A673 (cell line): ENCODE results near the gene MNAT1.

Experiments
- EZH2 ChIP-seq: fragments of 200-600 bp; sonication (generic); IDR thresholded peaks from 2 replicates; pipeline ENCODE4 v1.6.1; 2017; ENCODE audit warnings: borderline replicate concordance, low read depth, mild to moderate bottlenecking, mixed read lengths, antibody characterized with exemption, low read length; ENCODE audit not compliant: poor library complexity, severe bottlenecking
- TF ChIP-seq, protein P1 (sequence below): fragments of 300-800, 200-600 bp; sonication (generic); conservative IDR thresholded peaks from 2 replicates; pipeline ENCODE4 v1.5.1; 2017; ENCODE audit warnings: low read depth, mild to moderate bottlenecking, antibody characterized with exemption, low read length, moderate library complexity, mixed read lengths

GRCh38 chr14:60861545-60862140 lies 127.1 kb downstream of the MNAT1 start:
- TF ChIP-seq EZH2 = no peak
- TF ChIP-seq, protein P1, sequence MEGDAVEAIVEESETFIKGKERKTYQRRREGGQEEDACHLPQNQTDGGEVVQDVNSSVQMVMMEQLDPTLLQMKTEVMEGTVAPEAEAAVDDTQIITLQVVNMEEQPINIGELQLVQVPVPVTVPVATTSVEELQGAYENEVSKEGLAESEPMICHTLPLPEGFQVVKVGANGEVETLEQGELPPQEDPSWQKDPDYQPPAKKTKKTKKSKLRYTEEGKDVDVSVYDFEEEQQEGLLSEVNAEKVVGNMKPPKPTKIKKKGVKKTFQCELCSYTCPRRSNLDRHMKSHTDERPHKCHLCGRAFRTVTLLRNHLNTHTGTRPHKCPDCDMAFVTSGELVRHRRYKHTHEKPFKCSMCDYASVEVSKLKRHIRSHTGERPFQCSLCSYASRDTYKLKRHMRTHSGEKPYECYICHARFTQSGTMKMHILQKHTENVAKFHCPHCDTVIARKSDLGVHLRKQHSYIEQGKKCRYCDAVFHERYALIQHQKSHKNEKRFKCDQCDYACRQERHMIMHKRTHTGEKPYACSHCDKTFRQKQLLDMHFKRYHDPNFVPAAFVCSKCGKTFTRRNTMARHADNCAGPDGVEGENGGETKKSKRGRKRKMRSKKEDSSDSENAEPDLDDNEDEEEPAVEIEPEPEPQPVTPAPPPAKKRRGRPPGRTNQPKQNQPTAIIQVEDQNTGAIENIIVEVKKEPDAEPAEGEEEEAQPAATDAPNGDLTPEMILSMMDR = no peak
